HL-60 (cell line): ENCODE measurements around the gene CDC42BPG.
A peak's percentile ranks its signal among the peaks of the same experiment; 100 is the strongest.

ENCODE experiments used
- DNase-seq, 2 experiments: peaks; one replicate each; pipeline ENCODE4 v3.0.0-alpha.2; 2010 to 2020; ENCODE audit warnings: low read depth in 1 of 2, low spot score in 1 of 2
- H3K27ac ChIP-seq: fragments of 250-450 bp; sonication (Bioruptor Pico); replicated peaks from 2 replicates; pipeline ENCODE4 v1.5.1; 2020; ENCODE audit warnings: mild to moderate bottlenecking, moderate library complexity
- H3K27me3 ChIP-seq: fragments of 250-450 bp; sonication (Bioruptor Pico); 2 replicates; pipeline ENCODE4 v1.5.1; 2021; ENCODE audit warnings: mild to moderate bottlenecking, moderate library complexity; ENCODE audit not compliant: insufficient read depth, poor library complexity, severe bottlenecking
- H3K4me3 ChIP-seq: replicated peaks from 2 replicates; pipeline ENCODE4 v1.5.1; 2011; ENCODE audit warnings: mild to moderate bottlenecking, control low read depth, low read length; ENCODE audit not compliant: insufficient read depth
- GABPA ChIP-seq: IDR thresholded peaks from 2 replicates; pipeline ENCODE4 v1.6.1; 2012; ENCODE audit warnings: low read depth
- POLR2AphosphoS5 ChIP-seq: IDR thresholded peaks from 2 replicates; pipeline ENCODE4 v1.6.1; 2012; ENCODE audit warnings: low read depth
- REST ChIP-seq: IDR thresholded peaks from 2 replicates; pipeline ENCODE4 v1.6.1; 2012; ENCODE audit warnings: low read depth; ENCODE audit not compliant: insufficient replicate concordance
- SPI1 ChIP-seq: IDR thresholded peaks from 2 replicates; pipeline ENCODE4 v1.6.1; 2012; ENCODE audit warnings: low read depth, mild to moderate bottlenecking, borderline replicate concordance
- TF ChIP-seq, protein P1 (sequence below): IDR thresholded peaks from one replicate; pipeline ENCODE4 v1.5.1; 2011; ENCODE audit warnings: low read length, control low read depth, inconsistent platforms; ENCODE audit not compliant: insufficient read depth

CDC42BPG gene

GRCh38 chr11:64810891-64811272 is 33.6 kb downstream of the CDC42BPG start:
- H3K4me3 ChIP-seq, result peak overlapping the region; percentile 99
- H3K27ac ChIP-seq, result peak overlapping the region; percentile 45
- TF ChIP-seq, protein P1, sequence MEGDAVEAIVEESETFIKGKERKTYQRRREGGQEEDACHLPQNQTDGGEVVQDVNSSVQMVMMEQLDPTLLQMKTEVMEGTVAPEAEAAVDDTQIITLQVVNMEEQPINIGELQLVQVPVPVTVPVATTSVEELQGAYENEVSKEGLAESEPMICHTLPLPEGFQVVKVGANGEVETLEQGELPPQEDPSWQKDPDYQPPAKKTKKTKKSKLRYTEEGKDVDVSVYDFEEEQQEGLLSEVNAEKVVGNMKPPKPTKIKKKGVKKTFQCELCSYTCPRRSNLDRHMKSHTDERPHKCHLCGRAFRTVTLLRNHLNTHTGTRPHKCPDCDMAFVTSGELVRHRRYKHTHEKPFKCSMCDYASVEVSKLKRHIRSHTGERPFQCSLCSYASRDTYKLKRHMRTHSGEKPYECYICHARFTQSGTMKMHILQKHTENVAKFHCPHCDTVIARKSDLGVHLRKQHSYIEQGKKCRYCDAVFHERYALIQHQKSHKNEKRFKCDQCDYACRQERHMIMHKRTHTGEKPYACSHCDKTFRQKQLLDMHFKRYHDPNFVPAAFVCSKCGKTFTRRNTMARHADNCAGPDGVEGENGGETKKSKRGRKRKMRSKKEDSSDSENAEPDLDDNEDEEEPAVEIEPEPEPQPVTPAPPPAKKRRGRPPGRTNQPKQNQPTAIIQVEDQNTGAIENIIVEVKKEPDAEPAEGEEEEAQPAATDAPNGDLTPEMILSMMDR, result no peak
- TF ChIP-seq GABPA (no peak; the same call in 1 of the 2 replicates), POLR2AphosphoS5 (no peak), REST (no peak), SPI1 (no peak)
- DNase-seq, result peak in 1 of 2 experiments; percentile 38
- H3K27me3 ChIP-seq, result no peaks in the 10 kb centered on the region

DNA sequence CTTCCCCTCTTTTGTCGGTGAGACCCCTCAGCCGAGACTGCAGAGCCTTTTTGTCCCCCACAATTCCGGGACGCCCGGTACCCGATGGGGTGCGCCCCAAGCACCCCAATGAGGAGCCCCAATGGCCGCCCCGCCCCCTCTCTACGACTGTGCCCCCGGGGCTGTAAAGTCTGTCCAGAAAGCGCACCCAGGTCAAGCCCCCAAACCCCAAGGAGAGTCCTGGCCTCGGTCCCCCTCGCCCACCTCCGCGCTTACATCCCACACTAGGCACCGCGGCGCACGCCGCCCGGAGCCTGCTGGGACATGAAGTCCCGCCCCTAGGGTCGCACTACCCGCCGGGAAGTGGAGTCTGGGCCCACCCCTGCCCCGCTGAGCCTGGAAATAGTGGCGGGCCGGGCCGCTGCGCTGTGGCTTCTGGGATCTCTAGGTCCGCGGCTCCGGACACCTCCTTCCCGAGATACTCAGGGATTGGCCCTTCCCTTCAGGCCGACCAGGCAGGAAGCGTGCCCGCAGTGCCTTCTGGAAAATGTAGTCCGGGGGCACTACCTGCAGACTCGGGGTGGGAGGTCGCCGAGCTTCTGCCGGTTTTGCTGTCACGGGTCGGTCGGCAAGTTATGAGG is 34.1 kb downstream of the CDC42BPG start, which contains the start of gene MEN1:
TSS of gene MEN1 (minus strand) at position 281 of the 620 bp plus-strand sequence. CDS start 442 bp downstream, outside the sequence.
- peak; percentile 85 to 97 for DNase-seq
- Histone ChIP-seq H3K27me3 (no peaks in the 10 kb centered on the region), H3K27ac (peak within 1 kb of the TSS; percentile 45), H3K4me3 (peak within 1 kb of the TSS; percentile 99)
- TF ChIP-seq, protein P1, result no peak
- TF ChIP-seq GABPA, result peak; percentile 33
- no peak for TF ChIP-seq REST
- peak; percentile 60; the same call in 1 of the 2 replicates for TF ChIP-seq SPI1
- peak; percentile 41; the same call in 1 of the 2 replicates for TF ChIP-seq POLR2AphosphoS5

- peak overlapping the region; percentile 45 for H3K27ac ChIP-seq
- TF ChIP-seq POLR2AphosphoS5, result no peak
- TF ChIP-seq GABPA, result no peak
- TF ChIP-seq, protein P1, result no peak
- TF ChIP-seq REST, result no peak
- TF ChIP-seq SPI1, result no peak
- no peak for DNase-seq
- no peaks in the 10 kb centered on the region for H3K27me3 ChIP-seq
- H3K4me3 ChIP-seq, result peak overlapping the region; percentile 99
These were observed 34.6 kb downstream of the CDC42BPG start for GRCh38 chr11:64809781-64810241.
